OCI-LY3 (cell line): ENCODE results near the gene HPS4.

ENCODE experiments used
- EZH2phosphoT487 ChIP-seq: fragments of 200-600 bp; shearing (Covaris generic); IDR thresholded peaks from 2 replicates; pipeline ENCODE4 v1.6.1; 2018; ENCODE audit warnings: antibody characterized with exemption, mixed run types, low read depth
- TF ChIP-seq, protein P1 (sequence below): fragments of 200-600, 300-600 bp; sonication (generic); IDR thresholded peaks from 2 replicates; pipeline ENCODE4 v1.5.1; 2014; ENCODE audit warnings: antibody characterized with exemption, low read length, low read depth

DNA sequence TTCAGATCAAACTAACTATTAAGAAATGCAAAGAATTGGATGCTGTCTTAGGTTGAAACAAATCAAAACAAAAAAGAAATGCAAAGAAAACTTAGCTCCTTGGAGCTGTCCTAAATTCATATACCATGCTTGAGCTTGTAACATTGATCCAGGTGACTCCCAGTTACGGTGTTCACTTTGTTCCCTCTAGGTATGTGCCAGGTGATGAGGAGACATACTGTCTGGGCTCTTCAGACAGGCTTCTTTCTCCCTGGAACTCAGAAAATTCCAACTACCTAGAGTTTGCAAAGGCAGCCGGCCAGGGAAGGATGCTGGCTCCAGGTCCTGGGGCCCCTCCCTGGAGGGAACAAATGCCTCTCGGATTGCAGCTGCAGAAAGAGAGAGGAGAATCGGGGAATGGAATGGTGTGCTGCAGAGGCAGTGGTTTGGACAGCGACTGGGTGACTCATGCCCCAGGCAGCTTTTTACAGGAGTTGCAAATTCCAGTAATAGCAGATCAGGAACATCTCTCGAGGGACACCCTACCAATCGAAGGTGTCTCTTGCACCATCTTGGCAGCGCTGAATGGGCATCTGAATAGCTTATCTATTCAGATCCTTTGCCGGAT lies 66.8 kb downstream of the HPS4 start:
- TF ChIP-seq EZH2phosphoT487: no peak
- TF ChIP-seq, protein P1, sequence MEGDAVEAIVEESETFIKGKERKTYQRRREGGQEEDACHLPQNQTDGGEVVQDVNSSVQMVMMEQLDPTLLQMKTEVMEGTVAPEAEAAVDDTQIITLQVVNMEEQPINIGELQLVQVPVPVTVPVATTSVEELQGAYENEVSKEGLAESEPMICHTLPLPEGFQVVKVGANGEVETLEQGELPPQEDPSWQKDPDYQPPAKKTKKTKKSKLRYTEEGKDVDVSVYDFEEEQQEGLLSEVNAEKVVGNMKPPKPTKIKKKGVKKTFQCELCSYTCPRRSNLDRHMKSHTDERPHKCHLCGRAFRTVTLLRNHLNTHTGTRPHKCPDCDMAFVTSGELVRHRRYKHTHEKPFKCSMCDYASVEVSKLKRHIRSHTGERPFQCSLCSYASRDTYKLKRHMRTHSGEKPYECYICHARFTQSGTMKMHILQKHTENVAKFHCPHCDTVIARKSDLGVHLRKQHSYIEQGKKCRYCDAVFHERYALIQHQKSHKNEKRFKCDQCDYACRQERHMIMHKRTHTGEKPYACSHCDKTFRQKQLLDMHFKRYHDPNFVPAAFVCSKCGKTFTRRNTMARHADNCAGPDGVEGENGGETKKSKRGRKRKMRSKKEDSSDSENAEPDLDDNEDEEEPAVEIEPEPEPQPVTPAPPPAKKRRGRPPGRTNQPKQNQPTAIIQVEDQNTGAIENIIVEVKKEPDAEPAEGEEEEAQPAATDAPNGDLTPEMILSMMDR: no peak
